Parathyroid adenoma (tissue), 2 donors: ENCODE data around the gene CREB3.

Experiments used
- H2AFZ ChIP-seq: fragments of 300-600 bp; sonication (generic); one replicate; pipeline ENCODE4 v1.7.0; 2017; ENCODE audit warnings: antibody characterized with exemption, mild to moderate bottlenecking
- H3K27ac ChIP-seq: fragments of 300-600 bp; sonication (generic); one replicate; pipeline ENCODE4 v1.7.0; 2017
- H3K27me3 ChIP-seq: fragments of 300-600 bp; sonication (generic); one replicate; pipeline ENCODE4 v1.7.0; 2017; ENCODE audit warnings: low read length; ENCODE audit not compliant: control insufficient read depth, insufficient read depth
- H3K36me3 ChIP-seq: fragments of 300-600 bp; sonication (generic); one replicate; pipeline ENCODE4 v1.7.0; 2017; ENCODE audit warnings: low read length; ENCODE audit not compliant: control insufficient read depth, insufficient read depth
- H3K4me1 ChIP-seq: fragments of 300-600 bp; sonication (generic); one replicate; pipeline ENCODE4 v1.7.0; 2017; ENCODE audit warnings: control low read depth
- H3K4me2 ChIP-seq: fragments of 300-600 bp; sonication (generic); one replicate; pipeline ENCODE4 v1.7.0; 2017; ENCODE audit warnings: low read length
- H3K4me3 ChIP-seq: fragments of 300-600 bp; sonication (generic); one replicate; pipeline ENCODE4 v1.7.0; 2017; ENCODE audit warnings: low read depth, low read length
- H3K79me2 ChIP-seq: fragments of 300-600 bp; sonication (generic); one replicate; pipeline ENCODE4 v1.7.0; 2017; ENCODE audit warnings: control low read depth
- H3K9ac ChIP-seq: fragments of 300-600 bp; sonication (generic); one replicate; pipeline ENCODE4 v1.7.0; 2017; ENCODE audit warnings: mild to moderate bottlenecking
- H3K9me3 ChIP-seq: fragments of 300-600 bp; sonication (generic); one replicate; pipeline ENCODE4 v1.7.0; 2017; ENCODE audit warnings: low read length; ENCODE audit not compliant: control insufficient read depth
- TF ChIP-seq, protein P1 (sequence below): fragments of 300-600 bp; sonication (generic); IDR thresholded peaks from one replicate; pipeline ENCODE4 v1.7.0; 2017; ENCODE audit warnings: antibody characterized with exemption, mild to moderate bottlenecking
- donor health status: primary hyperparathyroidism.

Gene CREB3

DNA sequence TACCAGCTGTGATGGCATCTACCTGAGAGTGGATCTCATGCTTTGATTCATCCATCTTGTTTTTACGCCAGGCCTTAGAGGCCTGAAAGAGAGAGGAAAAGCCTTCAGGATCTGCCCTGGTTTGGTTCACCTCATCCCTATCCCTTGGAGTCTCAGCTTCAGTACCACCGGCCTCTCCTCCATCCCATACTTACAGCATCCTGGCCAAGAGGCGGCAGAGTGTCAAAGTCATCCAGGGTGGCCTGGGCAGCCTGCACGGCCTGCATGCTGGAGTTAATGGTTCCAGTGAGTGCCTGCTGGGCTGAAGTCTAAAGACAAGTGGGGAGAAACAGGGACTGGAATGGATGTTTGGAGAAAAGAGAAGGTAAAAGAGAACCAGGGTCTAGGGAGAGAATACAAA, 12.9 kb upstream of the CREB3 start:
- Histone ChIP-seq H3K27me3 (no peaks in the 10 kb centered on the region), H3K4me1 (no peaks in the 10 kb centered on the region), H3K4me3 (no peak overlapping the region), H3K9me3 (no peaks in the 10 kb centered on the region), H2AFZ (no peak overlapping the region), H3K36me3 (no peaks in the 10 kb centered on the region), H3K4me2 (no peak overlapping the region), H3K27ac (no peak overlapping the region), H3K79me2 (no peaks in the 10 kb centered on the region), H3K9ac (no peak overlapping the region)
- TF ChIP-seq, protein P1, sequence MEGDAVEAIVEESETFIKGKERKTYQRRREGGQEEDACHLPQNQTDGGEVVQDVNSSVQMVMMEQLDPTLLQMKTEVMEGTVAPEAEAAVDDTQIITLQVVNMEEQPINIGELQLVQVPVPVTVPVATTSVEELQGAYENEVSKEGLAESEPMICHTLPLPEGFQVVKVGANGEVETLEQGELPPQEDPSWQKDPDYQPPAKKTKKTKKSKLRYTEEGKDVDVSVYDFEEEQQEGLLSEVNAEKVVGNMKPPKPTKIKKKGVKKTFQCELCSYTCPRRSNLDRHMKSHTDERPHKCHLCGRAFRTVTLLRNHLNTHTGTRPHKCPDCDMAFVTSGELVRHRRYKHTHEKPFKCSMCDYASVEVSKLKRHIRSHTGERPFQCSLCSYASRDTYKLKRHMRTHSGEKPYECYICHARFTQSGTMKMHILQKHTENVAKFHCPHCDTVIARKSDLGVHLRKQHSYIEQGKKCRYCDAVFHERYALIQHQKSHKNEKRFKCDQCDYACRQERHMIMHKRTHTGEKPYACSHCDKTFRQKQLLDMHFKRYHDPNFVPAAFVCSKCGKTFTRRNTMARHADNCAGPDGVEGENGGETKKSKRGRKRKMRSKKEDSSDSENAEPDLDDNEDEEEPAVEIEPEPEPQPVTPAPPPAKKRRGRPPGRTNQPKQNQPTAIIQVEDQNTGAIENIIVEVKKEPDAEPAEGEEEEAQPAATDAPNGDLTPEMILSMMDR = no peak

DNA sequence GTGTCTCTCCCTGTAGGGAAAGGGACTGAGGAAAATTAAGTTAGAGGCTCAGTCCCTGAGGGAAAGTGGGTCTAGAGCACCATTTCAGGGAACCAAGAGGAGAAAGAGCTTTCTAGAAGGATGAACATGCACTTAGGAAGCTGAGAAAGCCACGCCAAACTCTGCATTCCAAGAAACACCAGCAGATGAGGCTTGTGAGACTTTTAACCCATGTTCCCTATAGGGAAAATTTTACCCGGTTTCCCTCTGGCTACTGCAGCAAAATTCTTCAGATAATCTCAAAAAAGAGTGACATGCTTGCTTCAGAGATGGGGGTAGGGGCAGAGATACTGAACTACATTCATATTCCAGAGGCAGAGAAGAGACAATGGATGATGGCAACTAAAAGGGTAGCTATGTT, 9.0 kb upstream of the CREB3 start:
- H3K27me3 ChIP-seq = no peaks in the 10 kb centered on the region
- peaks cover 5% of the 10 kb centered on the region for H3K4me1 ChIP-seq
- H3K4me2 ChIP-seq = no peak overlapping the region
- H3K36me3 ChIP-seq = no peaks in the 10 kb centered on the region
- no peak overlapping the region for H3K27ac ChIP-seq
- H3K4me3 ChIP-seq = no peak overlapping the region
- H3K9ac ChIP-seq = no peak overlapping the region
- no peak overlapping the region for H2AFZ ChIP-seq
- H3K9me3 ChIP-seq = no peaks in the 10 kb centered on the region
- H3K79me2 ChIP-seq = no peaks in the 10 kb centered on the region
- TF ChIP-seq, protein P1 = no peak

DNA sequence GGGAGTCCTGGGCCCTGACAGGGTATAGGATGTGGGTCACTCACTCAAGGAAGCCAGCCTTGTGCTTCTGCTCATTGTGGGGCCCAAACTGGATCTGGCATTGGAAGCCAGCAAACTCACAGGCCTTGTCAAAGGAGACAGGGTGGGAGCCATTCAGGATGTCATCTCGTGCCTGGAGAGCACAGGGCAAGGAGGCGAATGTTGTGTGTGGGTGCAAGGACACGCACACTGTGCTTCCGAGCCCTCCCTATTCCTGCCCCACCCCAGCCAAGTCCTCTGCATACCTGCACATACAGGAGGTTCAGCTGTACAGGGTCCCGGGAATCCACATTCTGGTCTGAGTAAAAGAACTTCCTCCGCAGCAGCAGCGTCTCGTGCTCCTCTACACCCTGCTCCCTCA, 8.6 kb upstream of the CREB3 start:
- peaks cover 3% of the 10 kb centered on the region for H3K79me2 ChIP-seq
- H3K4me3 ChIP-seq = no peak overlapping the region
- no peak overlapping the region for H3K27ac ChIP-seq
- no peaks in the 10 kb centered on the region for H3K36me3 ChIP-seq
- TF ChIP-seq, protein P1 = no peak
- H3K9me3 ChIP-seq = no peaks in the 10 kb centered on the region
- H2AFZ ChIP-seq = no peak overlapping the region
- H3K9ac ChIP-seq = no peak overlapping the region
- no peaks in the 10 kb centered on the region for H3K27me3 ChIP-seq
- H3K4me2 ChIP-seq = no peak overlapping the region
- H3K4me1 ChIP-seq = peaks cover 10% of the 10 kb centered on the region

DNA sequence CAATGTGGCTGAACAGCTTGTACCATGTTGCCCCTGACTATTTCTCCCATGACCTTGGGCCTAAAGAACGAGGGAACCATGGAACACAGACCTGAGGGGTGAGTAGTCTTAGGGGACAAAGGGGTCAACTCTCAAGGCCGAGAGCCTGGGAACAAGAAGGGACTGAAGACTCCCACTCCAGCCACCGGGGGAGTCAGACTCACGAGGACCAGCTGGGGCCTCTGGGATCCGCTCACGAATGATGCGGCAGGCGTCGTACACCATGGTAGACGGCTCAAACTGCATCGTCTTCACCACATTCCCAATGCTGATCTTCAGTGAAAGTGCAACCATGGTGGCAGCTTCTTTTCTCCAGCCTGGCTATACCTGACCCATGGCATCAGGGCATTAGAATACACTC, 7.1 kb upstream of the CREB3 start:
- no peaks in the 10 kb centered on the region for H3K9me3 ChIP-seq
- no peak overlapping the region for H3K27ac ChIP-seq
- H3K4me2 ChIP-seq = no peak overlapping the region
- no peaks in the 10 kb centered on the region for H3K36me3 ChIP-seq
- no peak overlapping the region for H3K9ac ChIP-seq
- peaks cover 6% of the 10 kb centered on the region for H3K79me2 ChIP-seq
- H2AFZ ChIP-seq = no peak overlapping the region
- peaks cover 10% of the 10 kb centered on the region for H3K4me1 ChIP-seq
- TF ChIP-seq, protein P1 = no peak
- H3K4me3 ChIP-seq = no peak overlapping the region
- H3K27me3 ChIP-seq = no peaks in the 10 kb centered on the region

DNA sequence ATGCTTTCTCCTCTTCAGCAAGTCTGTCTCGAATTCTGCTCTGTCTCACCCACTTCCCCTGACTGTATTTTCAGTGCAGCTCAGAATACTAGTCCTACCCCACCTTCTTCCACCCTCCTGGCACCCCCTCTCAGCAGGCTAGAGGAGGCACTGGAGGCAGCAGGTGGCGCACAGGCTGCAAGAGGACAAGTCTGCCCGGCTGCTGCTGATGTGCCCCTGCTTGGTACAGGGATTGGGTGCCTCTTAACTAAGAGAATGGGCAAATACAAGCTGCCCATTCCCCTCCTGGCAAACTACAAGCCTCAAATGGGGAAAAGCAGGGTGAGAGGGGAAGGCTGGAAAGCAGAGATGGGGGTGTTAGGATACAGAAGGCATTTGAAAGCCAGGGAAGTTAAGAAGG, 5.5 kb upstream of the CREB3 start:
- peaks cover 10% of the 10 kb centered on the region for H3K4me1 ChIP-seq
- no peaks in the 10 kb centered on the region for H3K36me3 ChIP-seq
- TF ChIP-seq, protein P1 = no peak
- H3K79me2 ChIP-seq = peaks cover 12% of the 10 kb centered on the region
- no peaks in the 10 kb centered on the region for H3K27me3 ChIP-seq
- no peak overlapping the region for H3K27ac ChIP-seq
- H3K9ac ChIP-seq = no peak overlapping the region
- no peak overlapping the region for H3K4me2 ChIP-seq
- H3K4me3 ChIP-seq = no peak overlapping the region
- H3K9me3 ChIP-seq = no peaks in the 10 kb centered on the region
- no peak overlapping the region for H2AFZ ChIP-seq
